Neural progenitor cell (in vitro differentiated cells): Measurements from ENCODE around the gene PGBD4. TPM values are rescaled to one million over a fixed set of nuclear protein-coding genes. Genes with fewer than 3 reads are reported as not detected.

Experiments
- DNase-seq: peaks from one replicate; pipeline ENCODE4 v3.0.0-alpha.2; 2016; ENCODE audit warnings: low spot score
- H2AFZ ChIP-seq: fragments of 200-600 bp; sonication (generic); replicated peaks from 2 replicates; pipeline ENCODE4 v1.6.1; 2016; ENCODE audit warnings: antibody characterized with exemption
- H3F3A ChIP-seq: fragments of 200-600 bp; sonication (generic); 2 replicates; pipeline ENCODE4 v1.6.1; 2016; ENCODE audit warnings: antibody characterized with exemption, low read depth
- H3K27ac ChIP-seq: fragments of 200-600 bp; sonication (generic); 2 replicates; pipeline ENCODE4 v1.5.1; 2016; ENCODE audit warnings: mild to moderate bottlenecking
- H3K27me3 ChIP-seq: fragments of 200-600 bp; sonication (generic); 2 replicates; pipeline ENCODE4 v1.6.1; 2016; ENCODE audit warnings: mild to moderate bottlenecking, moderate library complexity
- H3K36me3 ChIP-seq: fragments of 200-600 bp; sonication (generic); 2 replicates; pipeline ENCODE4 v1.5.1; 2016
- H3K4me1 ChIP-seq: fragments of 200-600 bp; sonication (generic); 2 replicates; pipeline ENCODE4 v1.6.1; 2016; ENCODE audit warnings: mixed run types
- H3K4me2 ChIP-seq: fragments of 200-600 bp; sonication (generic); 2 replicates; pipeline ENCODE4 v1.6.1; 2016
- H3K4me3 ChIP-seq: fragments of 200-600 bp; sonication (generic); 2 replicates; pipeline ENCODE4 v1.5.1; 2016
- H3K79me2 ChIP-seq: fragments of 200-600 bp; sonication (generic); 2 replicates; pipeline ENCODE4 v1.6.1; 2016; ENCODE audit warnings: low read depth
- H3K9ac ChIP-seq: fragments of 200-600 bp; sonication (generic); 2 replicates; pipeline ENCODE4 v1.6.1; 2016
- H3K9me3 ChIP-seq: fragments of 200-600 bp; sonication (generic); 2 replicates; pipeline ENCODE4 v1.5.1; 2016; ENCODE audit warnings: low read depth
- H4K20me1 ChIP-seq: fragments of 200-600 bp; sonication (generic); 2 replicates; pipeline ENCODE4 v1.6.1; 2016; ENCODE audit warnings: low read depth
- H3K27ac Mint-ChIP-seq: 3 replicates; pipeline ENCODE4 v1.8.0; 2021; ENCODE audit warnings: mixed read lengths
- H3K27me3 Mint-ChIP-seq: 2 replicates; pipeline ENCODE4 v1.8.0; 2022; ENCODE audit warnings: low read depth, mild to moderate bottlenecking, inconsistent platforms, moderate library complexity, mixed read lengths; ENCODE audit not compliant: insufficient read depth
- H3K36me3 Mint-ChIP-seq: 3 replicates; pipeline ENCODE4 v1.8.0; 2021; ENCODE audit warnings: mixed read lengths
- H3K4me1 Mint-ChIP-seq: 3 replicates; pipeline ENCODE4 v1.8.0; 2021; ENCODE audit warnings: mixed read lengths
- H3K4me3 Mint-ChIP-seq: 3 replicates; pipeline ENCODE4 v1.8.0; 2021; ENCODE audit warnings: mild to moderate bottlenecking, moderate library complexity, mixed read lengths
- H3K9me3 Mint-ChIP-seq: 3 replicates; pipeline ENCODE4 v1.8.0; 2020; ENCODE audit warnings: mixed read lengths
- CTCF ChIP-seq: fragments of 200-600 bp; sonication (generic); IDR thresholded peaks from 2 replicates; pipeline ENCODE4 v1.5.1; 2017; ENCODE audit warnings: antibody characterized with exemption, mild to moderate bottlenecking
- EZH2 ChIP-seq: fragments of 200-600 bp; sonication (generic); IDR thresholded peaks from 2 replicates; pipeline ENCODE4 v1.6.1; 2017; ENCODE audit warnings: antibody characterized with exemption, mild to moderate bottlenecking, moderate library complexity
- EZH2phosphoT487 ChIP-seq: fragments of 200-600 bp; sonication (generic); IDR thresholded peaks from 2 replicates; pipeline ENCODE4 v1.6.1; 2017; ENCODE audit warnings: antibody characterized with exemption
- total RNA-seq: library from RNA; depleted of rRNA; stranded (reverse); fragments of >200 nt; gene quantifications from 2 replicates; pipeline ENCODE4 v1.2.3, GENCODE V29; 2015; ENCODE audit warnings: low replicate concordance

PGBD4 gene
- total RNA-seq, 1 donor from 2014 or later: 1.7 TPM

DNA sequence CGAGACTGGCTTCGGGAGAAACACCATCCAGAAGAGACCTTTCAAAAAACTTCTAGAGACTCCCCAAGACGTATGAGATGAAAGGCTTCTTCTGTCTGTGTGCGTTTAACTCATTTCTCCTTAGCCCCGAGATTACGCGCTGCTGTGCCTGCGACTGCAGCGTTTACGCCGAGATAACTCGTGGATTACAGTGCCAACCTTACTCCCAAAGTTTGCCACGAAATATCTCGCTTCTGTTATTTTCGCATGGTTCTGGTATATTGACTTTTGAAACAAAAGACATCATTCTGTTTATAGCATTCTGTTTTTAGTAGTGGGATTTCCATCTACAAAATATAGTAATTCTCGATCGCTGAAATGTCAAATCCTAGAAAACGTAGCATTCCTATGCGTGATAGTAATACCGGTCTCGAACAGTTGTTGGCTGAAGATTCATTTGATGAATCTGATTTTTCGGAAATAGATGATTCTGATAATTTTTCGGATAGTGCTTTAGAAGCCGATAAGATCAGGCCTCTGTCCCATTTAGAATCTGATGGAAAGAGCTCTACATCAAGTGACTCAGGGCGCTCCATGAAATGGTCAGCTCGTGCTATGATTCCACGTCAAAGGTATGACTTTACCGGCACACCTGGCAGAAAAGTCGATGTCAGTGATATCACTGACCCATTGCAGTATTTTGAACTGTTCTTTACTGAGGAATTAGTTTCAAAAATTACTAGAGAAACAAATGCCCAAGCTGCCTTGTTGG is 467 bp downstream of the PGBD4 start:
- H3K36me3 ChIP-seq: no peaks in the 10 kb centered on the region
- peak overlapping the region; percentile 98 for H3K27ac Mint-ChIP-seq
- no peaks in the 10 kb centered on the region for H3K27me3 ChIP-seq
- H3K27me3 Mint-ChIP-seq: peaks cover 2% of the 10 kb centered on the region
- peaks cover 3% of the 10 kb centered on the region for H3K36me3 Mint-ChIP-seq
- no peaks in the 10 kb centered on the region for H3K9me3 Mint-ChIP-seq
- H3K4me3 ChIP-seq: peak overlapping the region; percentile 70
- H4K20me1 ChIP-seq: no peaks in the 10 kb centered on the region
- no peaks in the 10 kb centered on the region for H3F3A ChIP-seq
- no peaks in the 10 kb centered on the region for H3K9me3 ChIP-seq
- peaks cover 5% of the 10 kb centered on the region for H3K4me1 ChIP-seq
- peaks cover 40% of the 10 kb centered on the region for H3K79me2 ChIP-seq
- DNase-seq: no peak
- peak overlapping the region; percentile 85 for H3K4me2 ChIP-seq
- H3K4me1 Mint-ChIP-seq: peaks cover 17% of the 10 kb centered on the region
- H2AFZ ChIP-seq: peak overlapping the region; percentile 79
- TF ChIP-seq CTCF: no peak
- no peak for TF ChIP-seq EZH2
- TF ChIP-seq EZH2phosphoT487: no peak
- H3K4me3 Mint-ChIP-seq: peak overlapping the region; percentile 94
- H3K9ac ChIP-seq: no peak overlapping the region
- no peak overlapping the region for H3K27ac ChIP-seq

GRCh38 chr15:34106423-34106822 is 4.5 kb downstream of the PGBD4 start:
- Mint-ChIP-seq H3K4me1 (peaks cover 4% of the 10 kb centered on the region), H3K36me3 (peaks cover 3% of the 10 kb centered on the region), H3K9me3 (no peaks in the 10 kb centered on the region), H3K4me3 (no peak overlapping the region), H3K27me3 (peaks cover 2% of the 10 kb centered on the region), H3K27ac (no peak overlapping the region)
- Histone ChIP-seq H3K9ac (no peak overlapping the region), H4K20me1 (no peaks in the 10 kb centered on the region), H3K4me1 (no peaks in the 10 kb centered on the region), H3K4me2 (no peak overlapping the region), H3K4me3 (no peak overlapping the region), H2AFZ (no peak overlapping the region), H3K79me2 (peaks cover 2% of the 10 kb centered on the region), H3K36me3 (no peaks in the 10 kb centered on the region), H3K27ac (no peak overlapping the region), H3F3A (no peaks in the 10 kb centered on the region), H3K9me3 (no peaks in the 10 kb centered on the region), H3K27me3 (no peaks in the 10 kb centered on the region)
- no peak for DNase-seq
- TF ChIP-seq EZH2phosphoT487: no peak
- no peak for TF ChIP-seq CTCF
- TF ChIP-seq EZH2: no peak

- TF ChIP-seq EZH2phosphoT487 (no peak), CTCF (no peak), EZH2 (no peak)
- Histone ChIP-seq H3K4me2 (no peak overlapping the region), H3K4me3 (no peak overlapping the region), H3K27me3 (no peaks in the 10 kb centered on the region), H3K27ac (no peak overlapping the region), H2AFZ (no peak overlapping the region), H3K79me2 (no peaks in the 10 kb centered on the region), H3K4me1 (no peaks in the 10 kb centered on the region), H3F3A (no peaks in the 10 kb centered on the region), H4K20me1 (no peaks in the 10 kb centered on the region), H3K9me3 (no peaks in the 10 kb centered on the region), H3K9ac (no peak overlapping the region), H3K36me3 (no peaks in the 10 kb centered on the region)
- no peak overlapping the region for H3K27ac Mint-ChIP-seq
- H3K4me3 Mint-ChIP-seq: no peak overlapping the region
- H3K4me1 Mint-ChIP-seq: peaks cover 4% of the 10 kb centered on the region
- H3K9me3 Mint-ChIP-seq: no peaks in the 10 kb centered on the region
- no peak for DNase-seq
- peaks cover 3% of the 10 kb centered on the region for H3K36me3 Mint-ChIP-seq
- H3K27me3 Mint-ChIP-seq: peaks cover 2% of the 10 kb centered on the region
Observed at GRCh38 chr15:34107315-34107714, 5.4 kb downstream of the PGBD4 start.
